ENCODE data around the gene SCAMP1. TPM values are rescaled to one million over a fixed set of nuclear protein-coding genes. Genes with fewer than 3 reads are reported as not detected.
A peak's percentile ranks its signal among the peaks of the same experiment; 100 is the strongest.

The SCAMP1 gene
- polyA plus RNA-seq, 3 donors, result 5.4 to 52.4 (median 47.8) TPM

- H3K36me3 Mint-ChIP-seq, result no peaks in the 10 kb centered on the region
- H3K27me3 ChIP-seq (ENCODE audit: control insufficient read depth in 2 of 2, insufficient read depth in 2 of 2, low read length in 2 of 2), result no peaks in the 10 kb centered on the region
- H3K27me3 Mint-ChIP-seq (ENCODE audit: low read depth in 3 of 3), result no peaks in the 10 kb centered on the region
- H3K4me3 ChIP-seq (replicated peaks in 1 of 3; ENCODE audit: low read depth in 2 of 3, low read length in 3 of 3), result no peak overlapping the region
- no peak overlapping the region for H3K4me3 Mint-ChIP-seq
- no peak overlapping the region for H3K27ac ChIP-seq (ENCODE audit: low read depth in 1 of 2, low read length in 2 of 2)
- peaks cover 0 to 2% (median 0%) of the 10 kb centered on the region in 7 donors for H3K9me3 Mint-ChIP-seq
- no peak overlapping the region for H3K4me2 ChIP-seq (replicated peaks; ENCODE audit: extremely low read depth, low read length, poor library complexity, severe bottlenecking)
- no CpG with 5 or more reads among the region's 6 CpGs for WGBS (ENCODE audit: insufficient coverage)
- H3K4me1 Mint-ChIP-seq, result peaks cover 7% of the 10 kb centered on the region
- H2AFZ ChIP-seq (ENCODE audit: insufficient read depth, low read depth, low read length, poor library complexity, severe bottlenecking), result no peak overlapping the region
- no peak overlapping the region for H3K9ac ChIP-seq (ENCODE audit: insufficient read depth, low read length, poor library complexity, severe bottlenecking)
- no peaks in the 10 kb centered on the region for H3K4me1 ChIP-seq (ENCODE audit: control insufficient read depth in 1 of 2, insufficient read depth in 2 of 2, low read length in 2 of 2)
- TF ChIP-seq CTCF (IDR thresholded peaks at IDR 0.05), result no peak
- DNase-seq, result no peak
- no peaks in the 10 kb centered on the region for H3K79me2 ChIP-seq (ENCODE audit: insufficient read depth, low read length)
- H3K9me3 ChIP-seq (replicated peaks in 1 of 2; ENCODE audit: control insufficient read depth in 1 of 2, insufficient read depth in 1 of 2, low read length in 2 of 2), result no peaks in the 10 kb centered on the region
- intact Hi-C loops (cut with micrococcal nuclease), result no loop called here
- no peak overlapping the region for H3K27ac Mint-ChIP-seq
- H3K36me3 ChIP-seq (replicated peaks in 1 of 2; ENCODE audit: control insufficient read depth in 1 of 2, insufficient read depth in 2 of 2, low read length in 2 of 2), result no peaks in the 10 kb centered on the region
- no peaks in the 10 kb centered on the region for H4K20me1 ChIP-seq (ENCODE audit: insufficient read depth, low read length)
Measured at GRCh38 chr5:78327761-78328510, 32.5 kb upstream of the SCAMP1 start.

- H4K20me1 ChIP-seq (ENCODE audit: insufficient read depth, low read length), result no peaks in the 10 kb centered on the region
- no peak for DNase-seq
- no peaks in the 10 kb centered on the region for H3K79me2 ChIP-seq (ENCODE audit: insufficient read depth, low read length)
- no peaks in the 10 kb centered on the region for H3K27me3 Mint-ChIP-seq (ENCODE audit: low read depth in 3 of 3)
- H3K4me2 ChIP-seq (replicated peaks; ENCODE audit: extremely low read depth, low read length, poor library complexity, severe bottlenecking), result no peak overlapping the region
- H3K9ac ChIP-seq (ENCODE audit: insufficient read depth, low read length, poor library complexity, severe bottlenecking), result no peak overlapping the region
- peaks cover 0 to 2% (median 0%) of the 10 kb centered on the region in 7 donors for H3K9me3 Mint-ChIP-seq
- peak overlapping the region; percentile 17 for H2AFZ ChIP-seq (ENCODE audit: insufficient read depth, low read depth, low read length, poor library complexity, severe bottlenecking)
- H3K27ac Mint-ChIP-seq, result no peak overlapping the region
- no peak overlapping the region for H3K27ac ChIP-seq (ENCODE audit: low read depth in 1 of 2, low read length in 2 of 2)
- no peaks in the 10 kb centered on the region for H3K36me3 ChIP-seq (replicated peaks in 1 of 2; ENCODE audit: control insufficient read depth in 1 of 2, insufficient read depth in 2 of 2, low read length in 2 of 2)
- H3K9me3 ChIP-seq (replicated peaks in 1 of 2; ENCODE audit: control insufficient read depth in 1 of 2, insufficient read depth in 1 of 2, low read length in 2 of 2), result no peaks in the 10 kb centered on the region
- no peaks in the 10 kb centered on the region for H3K36me3 Mint-ChIP-seq
- 100% methylated on average over 2 of the region's 5 CpGs for WGBS (ENCODE audit: insufficient coverage)
- H3K4me3 Mint-ChIP-seq, result no peak overlapping the region
- H3K4me1 Mint-ChIP-seq, result peaks cover 7% of the 10 kb centered on the region
- H3K27me3 ChIP-seq (ENCODE audit: control insufficient read depth in 2 of 2, insufficient read depth in 2 of 2, low read length in 2 of 2), result no peaks in the 10 kb centered on the region
- no peak for TF ChIP-seq CTCF (IDR thresholded peaks at IDR 0.05)
- no peak overlapping the region for H3K4me3 ChIP-seq (replicated peaks in 1 of 3; ENCODE audit: low read depth in 2 of 3, low read length in 3 of 3)
- intact Hi-C loops (cut with micrococcal nuclease), result no loop called here
- no peaks in the 10 kb centered on the region for H3K4me1 ChIP-seq (ENCODE audit: control insufficient read depth in 1 of 2, insufficient read depth in 2 of 2, low read length in 2 of 2)
Measured at GRCh38 chr5:78328585-78329173, 31.7 kb upstream of the SCAMP1 start.

All from CD14-positive monocyte (primary cell).